IPS DF 19.7 (cell line): ENCODE results near the gene SOX10.

ENCODE experiments used
- DNase-seq: peaks from one replicate; pipeline ENCODE4 v3.0.0-alpha.2; 2013; ENCODE audit warnings: low read depth, low spot score

Gene SOX10

GRCh38 chr22:37931893-37932389, 52.4 kb downstream of the SOX10 start:
- DNase-seq, result no peak

- DNase-seq, result no peak
These were observed 53.4 kb downstream of the SOX10 start for GRCh38 chr22:37930952-37931440.

- DNase-seq, result no peak
These were observed 53.9 kb downstream of the SOX10 start for GRCh38 chr22:37930270-37930951.

GRCh38 chr22:37929390-37929789, 55.0 kb downstream of the SOX10 start:
- DNase-seq, result no peak

- DNase-seq, result no peak
These were observed 56.8 kb downstream of the SOX10 start for GRCh38 chr22:37927637-37927936.

DNA sequence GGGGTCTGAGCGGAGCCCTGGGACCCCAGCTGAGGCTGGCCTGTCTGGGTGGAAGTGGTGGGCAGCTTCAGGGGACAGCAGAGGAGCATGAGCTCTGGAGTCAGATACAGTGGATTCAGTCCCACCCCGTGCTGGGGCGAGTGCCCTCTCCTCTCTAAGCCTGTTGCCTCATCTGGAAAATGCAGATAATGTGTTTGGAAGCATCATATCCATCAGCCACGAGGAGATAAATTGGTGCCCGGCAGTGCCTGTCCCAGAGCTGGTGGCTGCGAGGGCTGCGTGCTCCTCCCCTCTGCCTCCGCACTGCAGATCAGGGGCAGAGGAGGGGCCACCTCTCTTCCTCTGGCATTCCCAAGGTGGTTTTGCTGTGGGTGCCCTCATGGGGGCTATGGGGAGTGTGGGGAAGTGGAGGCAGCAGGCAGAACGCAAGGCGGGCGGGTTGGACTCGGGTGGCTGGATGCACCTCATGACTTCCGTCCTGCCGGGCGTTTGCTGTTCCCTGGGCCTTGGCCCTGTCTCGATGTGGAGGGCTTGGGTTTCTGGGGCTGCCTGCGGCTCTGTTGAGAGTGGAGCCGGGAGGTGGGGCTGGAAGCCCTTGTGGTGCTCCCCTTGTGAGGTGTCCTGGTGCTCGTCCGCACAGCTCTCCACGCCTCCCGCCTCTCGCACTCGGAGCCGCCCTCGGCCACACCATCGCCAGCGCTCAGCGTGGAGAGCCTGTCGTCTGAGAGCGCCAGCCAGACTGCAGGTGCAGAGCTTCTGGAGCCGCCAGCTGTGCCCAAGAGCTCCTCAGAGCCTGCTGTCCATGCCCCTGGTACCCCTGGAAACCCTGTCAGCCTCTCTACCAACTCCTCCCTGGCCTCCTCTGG, 57.4 kb downstream of the SOX10 start:
- no peak for DNase-seq

- DNase-seq, result no peak
These were observed 58.0 kb downstream of the SOX10 start for GRCh38 chr22:37926358-37926757.

- no peak for DNase-seq
These were observed 58.6 kb downstream of the SOX10 start for GRCh38 chr22:37925767-37926166.

DNA sequence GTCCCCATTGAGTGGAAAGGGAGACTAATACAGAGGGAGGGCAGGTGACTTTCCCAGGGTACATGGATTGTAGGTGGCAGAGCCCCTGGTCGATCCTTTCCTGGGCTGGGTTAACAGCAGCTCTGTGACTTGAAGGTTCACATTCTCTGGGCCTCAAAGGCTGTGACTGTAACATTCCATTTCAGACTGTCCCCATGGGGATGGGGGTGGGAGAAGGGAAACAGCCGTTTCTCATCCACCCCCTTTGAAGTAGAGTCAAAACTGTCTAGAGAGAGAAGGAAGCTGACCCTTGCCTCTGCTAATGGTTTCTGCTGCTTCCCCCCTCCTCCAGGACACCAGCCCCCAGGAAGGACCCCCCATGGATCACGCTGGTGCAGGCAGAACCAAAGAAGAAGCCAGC, 59.0 kb downstream of the SOX10 start:
- no peak for DNase-seq

DNA sequence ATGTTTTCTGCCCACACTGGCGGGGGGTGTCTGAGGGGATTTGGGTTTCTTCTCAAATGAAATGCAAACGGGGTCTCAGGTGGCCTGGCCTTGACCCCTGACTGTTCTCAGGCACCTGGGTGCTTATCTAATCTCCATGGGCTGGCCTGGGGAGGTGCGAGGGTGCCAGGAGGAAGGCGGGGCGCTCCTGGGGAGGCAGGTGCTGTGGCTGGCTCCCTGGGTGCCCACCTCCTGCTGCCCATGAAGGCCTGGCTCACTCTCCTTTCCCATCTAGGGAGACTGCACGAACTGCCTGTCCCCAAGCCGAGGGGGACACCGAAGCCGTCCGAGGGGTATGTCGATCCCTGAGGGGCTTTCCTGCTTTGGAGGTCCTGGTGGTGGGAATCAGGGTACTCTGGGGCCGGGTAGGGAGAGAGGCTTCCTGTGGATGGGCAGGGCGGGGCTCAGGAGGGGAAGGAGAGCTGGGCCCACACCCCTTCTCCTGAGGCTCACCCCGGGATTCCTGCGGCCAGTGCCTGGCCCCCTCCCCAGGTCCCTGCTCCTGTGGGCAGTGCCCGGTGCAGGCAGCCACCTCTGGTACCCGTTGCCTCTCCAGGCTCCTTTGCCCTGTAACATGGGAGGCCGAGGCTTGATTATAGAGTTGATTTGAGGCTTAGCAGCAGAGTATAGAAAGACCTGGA, 59.8 kb downstream of the SOX10 start:
- no peak for DNase-seq

- no peak for DNase-seq
These were observed 60.4 kb downstream of the SOX10 start for GRCh38 chr22:37923927-37924326.
